ENCODE data around the gene XPR1.

XPR1 gene

GRCh38 chr1:180912211-180912800, 280.5 kb downstream of the XPR1 start:
- peak overlapping the region; percentile 32 for H3K4me3 ChIP-seq (ENCODE audit: low read length)
- DNase-seq (ENCODE audit: low read depth): peak; percentile 14
- TF ChIP-seq, protein P1, sequence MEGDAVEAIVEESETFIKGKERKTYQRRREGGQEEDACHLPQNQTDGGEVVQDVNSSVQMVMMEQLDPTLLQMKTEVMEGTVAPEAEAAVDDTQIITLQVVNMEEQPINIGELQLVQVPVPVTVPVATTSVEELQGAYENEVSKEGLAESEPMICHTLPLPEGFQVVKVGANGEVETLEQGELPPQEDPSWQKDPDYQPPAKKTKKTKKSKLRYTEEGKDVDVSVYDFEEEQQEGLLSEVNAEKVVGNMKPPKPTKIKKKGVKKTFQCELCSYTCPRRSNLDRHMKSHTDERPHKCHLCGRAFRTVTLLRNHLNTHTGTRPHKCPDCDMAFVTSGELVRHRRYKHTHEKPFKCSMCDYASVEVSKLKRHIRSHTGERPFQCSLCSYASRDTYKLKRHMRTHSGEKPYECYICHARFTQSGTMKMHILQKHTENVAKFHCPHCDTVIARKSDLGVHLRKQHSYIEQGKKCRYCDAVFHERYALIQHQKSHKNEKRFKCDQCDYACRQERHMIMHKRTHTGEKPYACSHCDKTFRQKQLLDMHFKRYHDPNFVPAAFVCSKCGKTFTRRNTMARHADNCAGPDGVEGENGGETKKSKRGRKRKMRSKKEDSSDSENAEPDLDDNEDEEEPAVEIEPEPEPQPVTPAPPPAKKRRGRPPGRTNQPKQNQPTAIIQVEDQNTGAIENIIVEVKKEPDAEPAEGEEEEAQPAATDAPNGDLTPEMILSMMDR (IDR thresholded peaks at IDR 0.05; ENCODE audit: insufficient read depth, low read depth, low read length, missing control alignments): no peak

GRCh38 chr1:180912801-180913565, 281.2 kb downstream of the XPR1 start, which contains the start of gene KIAA1614:
Gene KIAA1614 (plus strand): TSS chr1:180912897. CDS start chr1:180913244, 347 bp downstream.
- DNase-seq (ENCODE audit: low read depth): peak; percentile 13
- H3K4me3 ChIP-seq (ENCODE audit: low read length): peak within 1 kb of the TSS; percentile 32
- TF ChIP-seq, protein P1 (IDR thresholded peaks at IDR 0.05; ENCODE audit: insufficient read depth, low read depth, low read length, missing control alignments): no peak

- no peak for DNase-seq (ENCODE audit: low read depth)
- H3K4me3 ChIP-seq (ENCODE audit: low read length): no peak overlapping the region
- TF ChIP-seq, protein P1 (IDR thresholded peaks at IDR 0.05; ENCODE audit: insufficient read depth, low read depth, low read length, missing control alignments): no peak
Measured at GRCh38 chr1:180915426-180915965, 283.7 kb downstream of the XPR1 start.

- DNase-seq (ENCODE audit: low read depth): no peak
- TF ChIP-seq, protein P1 (IDR thresholded peaks at IDR 0.05; ENCODE audit: insufficient read depth, low read depth, low read length, missing control alignments): no peak
- H3K4me3 ChIP-seq (ENCODE audit: low read length): no peak overlapping the region
Measured at GRCh38 chr1:180916012-180916770, 284.4 kb downstream of the XPR1 start.

DNA sequence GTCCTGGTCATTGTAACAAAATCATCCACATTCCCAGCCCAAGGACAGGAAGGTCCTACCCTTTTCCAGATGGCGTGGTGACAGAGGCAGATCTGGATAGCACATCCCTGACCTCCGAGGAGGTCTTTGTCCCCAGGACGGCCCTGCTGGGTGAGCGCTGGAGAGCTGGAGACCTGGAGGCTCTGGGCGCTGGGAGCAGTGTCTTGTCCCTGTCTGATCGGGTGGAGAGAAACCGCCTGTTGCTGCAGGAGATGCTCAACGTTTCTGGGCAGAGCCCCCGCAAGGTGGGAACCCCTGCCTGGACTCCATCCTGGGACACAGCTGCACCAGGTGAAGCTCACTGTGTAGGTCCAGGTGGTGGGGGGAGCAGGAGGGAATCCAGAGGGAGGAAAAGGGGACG, 284.9 kb downstream of the XPR1 start:
- TF ChIP-seq, protein P1 (IDR thresholded peaks at IDR 0.05; ENCODE audit: insufficient read depth, low read depth, low read length, missing control alignments): no peak
- no peak overlapping the region for H3K4me3 ChIP-seq (ENCODE audit: low read length)
- no peak for DNase-seq (ENCODE audit: low read depth)

DNA sequence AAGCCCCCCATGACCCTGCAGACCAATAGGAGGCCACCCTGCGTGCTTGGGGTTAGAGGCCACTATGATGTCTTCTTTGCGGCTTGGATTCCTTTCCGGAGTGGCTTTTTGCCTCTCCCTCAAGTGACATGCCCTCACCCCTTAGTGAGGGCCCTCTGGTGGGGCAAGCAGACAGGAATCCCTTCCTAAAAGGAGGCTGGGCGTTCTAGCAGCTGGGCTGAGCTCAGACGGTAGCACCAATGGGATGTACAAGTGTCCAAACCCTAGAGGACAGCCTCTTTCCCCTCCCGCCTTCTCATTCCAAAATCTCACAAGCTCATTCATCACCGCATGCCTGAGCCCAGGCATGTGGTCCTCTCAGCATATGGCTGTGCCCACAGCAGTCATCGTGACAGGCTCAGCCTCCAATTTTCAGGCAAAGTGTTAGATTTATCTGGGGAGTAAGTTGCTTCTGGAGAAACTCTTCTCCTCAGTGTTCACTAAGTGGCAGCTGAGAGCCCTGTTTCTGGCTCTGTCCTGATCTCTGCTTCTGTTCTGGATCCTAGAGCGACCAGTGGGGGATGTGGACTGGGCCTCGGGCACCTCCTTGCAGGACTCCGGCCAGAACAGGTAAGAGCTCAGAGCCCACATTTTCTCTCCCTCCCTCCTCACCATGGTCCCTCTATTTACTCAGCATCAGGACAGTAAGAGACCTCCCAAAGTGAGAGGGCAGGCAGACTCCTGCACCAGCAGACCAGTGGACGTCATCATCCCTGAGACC, 285.7 kb downstream of the XPR1 start:
- no peak overlapping the region for H3K4me3 ChIP-seq (ENCODE audit: low read length)
- DNase-seq (ENCODE audit: low read depth): no peak
- TF ChIP-seq, protein P1 (IDR thresholded peaks at IDR 0.05; ENCODE audit: insufficient read depth, low read depth, low read length, missing control alignments): no peak

Data from epithelial cell of esophagus (primary cell).